IPS-15b (cell line): ENCODE data around the gene HBD.

Source experiments
- H3K27me3 ChIP-seq: one replicate; pipeline ENCODE4 v1.6.1; 2013; ENCODE audit warnings: low read length; ENCODE audit not compliant: control insufficient read depth, insufficient read depth
- H3K36me3 ChIP-seq: one replicate; pipeline ENCODE4 v1.6.1; 2013; ENCODE audit warnings: low read length; ENCODE audit not compliant: control insufficient read depth, insufficient read depth
- H3K4me1 ChIP-seq: one replicate; pipeline ENCODE4 v1.6.1; 2013; ENCODE audit warnings: mild to moderate bottlenecking, low read length; ENCODE audit not compliant: control insufficient read depth, insufficient read depth
- H3K4me3 ChIP-seq: one replicate; pipeline ENCODE4 v1.5.1; 2013; ENCODE audit warnings: low read depth, low read length
- H3K9ac ChIP-seq: one replicate; pipeline ENCODE4 v1.6.1; 2013; ENCODE audit warnings: low read depth, mild to moderate bottlenecking, low read length
- H3K9me3 ChIP-seq: one replicate; pipeline ENCODE4 v1.6.1; 2013; ENCODE audit warnings: mild to moderate bottlenecking, low read length; ENCODE audit not compliant: control insufficient read depth, insufficient read depth

HBD gene

DNA sequence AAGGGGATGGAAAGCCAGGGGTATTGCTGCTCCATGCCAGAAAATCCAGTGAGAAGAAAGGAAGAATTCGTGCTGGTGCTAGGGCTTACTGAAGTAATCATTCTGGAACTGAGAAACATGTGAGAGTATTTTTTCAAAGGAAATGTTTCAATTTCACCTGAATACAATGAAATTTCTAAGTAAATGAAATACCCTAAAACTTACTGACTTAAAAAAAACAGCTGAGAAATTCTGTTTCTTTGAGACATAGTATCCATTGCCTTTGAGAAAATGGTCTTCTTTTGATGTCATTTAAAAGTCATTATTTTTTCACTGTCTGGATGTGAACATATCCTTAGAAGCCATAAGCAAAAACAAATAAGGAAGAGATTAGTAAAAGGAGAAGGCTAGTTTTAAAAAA lies 33.7 kb downstream of the HBD start, which contains the start of gene OR51V1:
OR51V1 (minus strand) TSS at position 101 of the 400 bp plus-strand sequence; CDS start at position 101, 0 bp downstream.
- Histone ChIP-seq H3K9ac (no peak within 1 kb of the TSS), H3K27me3 (no peaks in the 10 kb centered on the region), H3K4me1 (no peaks in the 10 kb centered on the region), H3K9me3 (no peaks in the 10 kb centered on the region), H3K36me3 (no peaks in the 10 kb centered on the region), H3K4me3 (no peak within 1 kb of the TSS)

DNA sequence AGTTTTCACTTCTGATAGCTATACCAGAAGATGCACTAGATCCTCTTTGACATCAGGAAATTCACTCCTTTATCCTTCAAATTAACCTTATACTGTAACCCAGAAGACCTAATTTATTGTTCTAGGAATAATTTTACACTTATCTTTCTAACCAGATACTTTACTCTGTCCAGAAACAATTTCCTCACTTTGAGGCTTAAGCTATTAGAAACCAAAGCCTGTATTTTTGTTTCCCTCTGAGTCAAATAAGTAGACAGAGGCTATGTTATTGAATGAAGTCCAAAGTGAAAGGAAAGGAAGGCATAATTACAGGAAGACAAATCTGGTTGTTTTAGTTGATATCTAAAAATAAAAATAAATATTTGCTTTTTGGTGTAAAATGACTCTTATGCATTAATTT lies 36.0 kb downstream of the HBD start:
- no peaks in the 10 kb centered on the region for H3K9me3 ChIP-seq
- H3K4me1 ChIP-seq: no peaks in the 10 kb centered on the region
- no peak overlapping the region for H3K9ac ChIP-seq
- no peaks in the 10 kb centered on the region for H3K36me3 ChIP-seq
- H3K27me3 ChIP-seq: no peaks in the 10 kb centered on the region
- no peak overlapping the region for H3K4me3 ChIP-seq

DNA sequence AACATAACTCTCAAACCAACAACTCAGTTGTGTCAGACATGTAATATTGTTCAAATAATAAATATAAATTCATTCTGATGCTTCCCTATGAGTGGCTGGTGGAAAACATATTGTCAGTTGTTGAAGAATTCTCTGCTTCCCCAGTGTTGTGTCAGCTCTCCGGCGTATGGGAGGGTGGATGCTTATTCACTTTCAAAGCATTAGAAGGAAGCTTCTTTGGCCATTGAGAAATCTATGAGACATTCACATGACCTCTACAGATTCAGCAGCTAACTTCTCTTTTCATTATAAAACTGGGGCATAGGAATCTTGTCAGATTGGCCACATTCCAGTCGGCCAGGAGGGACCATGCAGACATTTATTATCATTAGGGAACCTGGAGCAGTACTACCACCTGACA lies 36.7 kb downstream of the HBD start:
- no peak overlapping the region for H3K9ac ChIP-seq
- H3K4me1 ChIP-seq: no peaks in the 10 kb centered on the region
- H3K4me3 ChIP-seq: no peak overlapping the region
- H3K9me3 ChIP-seq: no peaks in the 10 kb centered on the region
- no peaks in the 10 kb centered on the region for H3K27me3 ChIP-seq
- H3K36me3 ChIP-seq: no peaks in the 10 kb centered on the region

DNA sequence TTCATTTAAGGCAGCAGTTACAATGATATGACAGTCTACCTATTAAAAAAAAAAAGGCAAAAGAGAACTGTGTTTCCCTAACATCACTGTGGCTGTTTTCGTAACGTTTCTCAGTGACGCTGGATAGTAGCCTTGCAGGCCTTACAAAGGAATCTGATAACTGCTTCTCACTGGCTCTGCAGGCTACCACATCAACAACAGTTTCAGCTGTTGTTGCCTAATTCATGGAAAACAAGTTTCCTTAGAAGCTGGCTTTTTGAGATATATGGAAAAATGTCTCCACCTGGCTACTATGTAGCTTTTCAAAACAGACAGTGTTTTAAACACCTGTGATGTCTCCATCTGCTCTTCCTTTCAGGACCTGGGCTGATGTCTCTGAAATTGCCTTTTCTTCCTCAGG lies 37.6 kb downstream of the HBD start:
- Histone ChIP-seq H3K4me3 (no peak overlapping the region), H3K9ac (no peak overlapping the region), H3K36me3 (no peaks in the 10 kb centered on the region), H3K4me1 (no peaks in the 10 kb centered on the region), H3K27me3 (no peaks in the 10 kb centered on the region), H3K9me3 (no peaks in the 10 kb centered on the region)

DNA sequence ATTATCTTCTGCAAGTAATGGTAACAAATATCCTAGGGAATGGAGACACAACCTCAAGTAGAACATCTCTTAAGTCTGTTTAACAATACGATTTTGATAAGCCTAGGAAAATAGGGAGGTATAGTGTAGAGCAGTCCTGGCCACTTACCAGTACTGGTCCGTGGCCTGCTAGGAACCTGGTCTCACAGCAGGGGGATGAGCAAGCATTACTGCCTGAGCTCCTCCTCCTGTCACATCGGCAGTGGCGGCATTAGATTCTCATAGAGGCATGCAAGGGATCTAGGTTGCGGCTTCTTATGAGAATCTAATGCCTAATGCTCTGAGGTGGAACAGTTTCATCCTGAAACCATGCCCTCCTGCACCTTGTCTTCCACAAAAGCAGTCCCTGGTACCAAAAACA lies 38.2 kb downstream of the HBD start:
- no peaks in the 10 kb centered on the region for H3K36me3 ChIP-seq
- no peaks in the 10 kb centered on the region for H3K27me3 ChIP-seq
- H3K4me1 ChIP-seq: no peaks in the 10 kb centered on the region
- H3K9me3 ChIP-seq: no peaks in the 10 kb centered on the region
- no peak overlapping the region for H3K9ac ChIP-seq
- H3K4me3 ChIP-seq: no peak overlapping the region

DNA sequence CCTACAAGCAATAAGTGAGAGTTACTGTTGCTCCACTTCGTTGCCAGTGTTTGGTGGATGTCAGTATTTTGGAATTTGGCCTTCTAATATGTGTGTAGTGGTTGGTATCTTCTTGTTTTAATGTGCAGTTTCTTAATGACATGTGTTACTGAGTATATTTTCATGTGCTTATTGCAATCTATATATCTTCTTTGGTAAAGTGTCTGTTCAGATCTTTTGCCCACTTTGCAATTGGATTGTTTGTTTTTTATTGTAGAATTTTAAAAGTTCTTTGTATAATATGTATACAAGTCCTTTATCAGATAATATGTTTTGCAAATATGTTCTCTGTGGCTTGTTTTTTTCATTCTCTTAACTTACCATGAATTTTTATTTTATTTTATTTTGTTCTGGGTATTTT lies 41.5 kb downstream of the HBD start:
- H3K4me3 ChIP-seq: no peak overlapping the region
- H3K27me3 ChIP-seq: no peaks in the 10 kb centered on the region
- no peak overlapping the region for H3K9ac ChIP-seq
- no peaks in the 10 kb centered on the region for H3K36me3 ChIP-seq
- peaks cover 2% of the 10 kb centered on the region for H3K9me3 ChIP-seq
- H3K4me1 ChIP-seq: no peaks in the 10 kb centered on the region

DNA sequence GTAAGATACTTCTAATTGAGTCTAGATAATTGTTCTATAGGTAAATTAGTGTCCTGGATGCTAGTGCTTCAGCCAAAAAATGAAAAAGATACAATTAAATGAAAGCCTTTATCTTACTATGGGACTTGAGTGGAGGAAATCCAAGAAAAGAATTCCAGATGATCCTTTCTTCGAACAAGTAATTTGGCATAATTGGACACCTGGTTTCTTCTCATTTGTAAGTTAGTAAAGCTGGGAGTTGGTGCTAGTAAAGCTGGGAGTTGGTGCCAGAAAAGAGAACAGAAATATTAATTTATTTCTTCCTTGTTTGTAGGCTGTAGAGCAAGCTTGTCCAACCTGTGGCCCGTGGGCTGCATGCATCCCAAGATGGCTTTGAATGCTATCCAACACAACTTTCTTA lies 46.1 kb downstream of the HBD start:
- no peak overlapping the region for H3K9ac ChIP-seq
- no peaks in the 10 kb centered on the region for H3K36me3 ChIP-seq
- no peak overlapping the region for H3K4me3 ChIP-seq
- peaks cover 2% of the 10 kb centered on the region for H3K9me3 ChIP-seq
- no peaks in the 10 kb centered on the region for H3K27me3 ChIP-seq
- no peaks in the 10 kb centered on the region for H3K4me1 ChIP-seq
